Stimulated activated CD4-positive, alpha-beta T cell treated with anti-CD3 and anti-CD28 coated beads, Interleukin-12 subunit alpha, Interleukin-12 subunit beta, amount 100 ng/mL, for 24 hours (primary cell): Measurements from ENCODE around the gene CYP2F1.

Experiments
- DNase-seq, 2 experiments: peaks; one replicate each; pipeline ENCODE4 v3.0.0-alpha.2; 2020; ENCODE audit warnings: low read depth in 2 of 2

CYP2F1 gene

DNA sequence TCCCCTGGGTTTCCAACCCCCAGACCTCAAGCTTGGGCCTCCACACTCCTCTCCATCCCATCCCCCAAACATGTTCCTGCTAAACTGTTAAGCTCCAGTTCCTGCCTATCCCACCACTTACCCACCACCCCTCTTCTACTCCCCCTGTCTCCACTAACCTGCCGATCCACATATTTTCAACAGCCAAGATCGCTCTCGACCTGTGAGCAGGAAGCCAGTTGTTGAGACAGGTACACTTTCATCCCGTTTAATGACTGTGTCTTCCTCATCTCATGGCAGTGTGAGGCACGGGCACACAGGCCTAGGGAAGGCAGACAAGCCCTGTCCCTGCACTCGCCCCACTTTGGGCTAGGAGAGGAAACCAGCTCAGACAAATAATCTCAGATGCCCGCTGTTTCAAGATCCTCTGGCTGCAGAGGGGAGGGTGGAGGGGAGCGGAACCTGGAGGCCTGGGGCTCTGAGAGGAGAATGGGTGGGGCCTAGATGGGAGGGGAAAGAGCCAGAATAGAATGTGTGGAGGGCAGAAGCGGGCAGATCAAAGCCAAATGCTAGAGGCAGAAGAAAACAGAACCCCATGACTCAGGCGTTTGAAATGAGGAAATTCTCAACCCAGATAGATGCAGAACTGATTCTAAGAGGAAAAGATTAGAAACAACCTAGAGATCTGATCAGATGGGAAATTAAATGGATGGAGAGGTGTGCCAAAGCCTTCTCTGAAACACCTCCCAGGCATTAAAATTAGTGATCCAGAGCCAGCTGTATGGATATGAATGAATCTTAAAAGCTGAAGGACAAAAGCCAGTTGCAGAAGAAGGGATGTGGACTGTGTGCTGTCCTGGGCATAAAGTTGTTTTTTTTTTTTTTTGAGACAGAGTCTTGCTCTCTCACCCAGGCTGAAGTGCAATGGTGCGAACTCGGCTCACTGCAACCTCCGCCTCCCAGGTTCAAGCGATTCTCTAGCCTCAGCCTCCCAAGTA is 61.9 kb downstream of the CYP2F1 start:
- DNase-seq, result peak; percentile 11 to 19
